GM12878 (cell line): ENCODE results near the gene PLOD3.

Source experiments
- BRCA1 ChIP-seq: IDR thresholded peaks from 2 replicates; pipeline ENCODE4 v1.6.1; 2011; ENCODE audit warnings: low read depth, low read length, improper control_type of control experiment
- CBFB ChIP-seq: IDR thresholded peaks from 2 replicates; pipeline ENCODE4 v1.6.1; 2016; ENCODE audit warnings: antibody characterized with exemption, low read depth
- CBX5 ChIP-seq: sonication (generic); IDR thresholded peaks from 2 replicates; pipeline ENCODE4 v1.6.1; 2016; ENCODE audit warnings: low read depth, moderate library complexity, mild to moderate bottlenecking, inconsistent platforms
- CTCF ChIP-seq, 3 experiments: IDR thresholded peaks in 2 of 3; conservative IDR thresholded peaks in 1 of 3; 2 replicates each; pipeline ENCODE4 v1.5.1; 2011; ENCODE audit warnings: low read depth in 3 of 3, low read length in 3 of 3, mild to moderate bottlenecking in 3 of 3, control low read depth in 2 of 3, moderate library complexity in 2 of 3, inconsistent platforms in 1 of 3, mixed read lengths in 1 of 3; ENCODE audit not compliant: control insufficient read depth in 2 of 3, insufficient read depth in 1 of 3; ENCODE audit errors: extremely low read depth in 1 of 3
- MYC ChIP-seq: IDR thresholded peaks from 2 replicates; pipeline ENCODE4 v1.6.1; 2011; ENCODE audit warnings: mild to moderate bottlenecking, low read length, moderate library complexity, inconsistent platforms; ENCODE audit not compliant: insufficient read depth, insufficient replicate concordance, insufficient read length, severe bottlenecking
- NFIC ChIP-seq: IDR thresholded peaks from 2 replicates; pipeline ENCODE4 v1.6.1; 2012; ENCODE audit warnings: low read depth, mild to moderate bottlenecking, inconsistent platforms, low read length, moderate library complexity
- POLR2A ChIP-seq: IDR thresholded peaks from 2 replicates; pipeline ENCODE4 v1.6.1; 2011; ENCODE audit warnings: low read depth, mild to moderate bottlenecking, low read length
- POLR2AphosphoS5 ChIP-seq: IDR thresholded peaks from 2 replicates; pipeline ENCODE4 v1.6.1; 2011; ENCODE audit warnings: mild to moderate bottlenecking, low read length, inconsistent platforms
- SUPT20H ChIP-seq: IDR thresholded peaks from 2 replicates; pipeline ENCODE4 v1.6.1; 2011; ENCODE audit warnings: low read depth, mild to moderate bottlenecking, low read length, moderate library complexity, borderline replicate concordance; ENCODE audit not compliant: control insufficient read depth
- ZNF217 ChIP-seq: fragments of 450-650 bp; IDR thresholded peaks from 2 replicates; pipeline ENCODE4 v1.6.1; 2017; ENCODE audit warnings: antibody characterized with exemption, mild to moderate bottlenecking
- ZNF687 ChIP-seq: fragments of 450-650 bp; IDR thresholded peaks from 2 replicates; pipeline ENCODE4 v1.6.1; 2017; ENCODE audit warnings: mild to moderate bottlenecking, moderate library complexity

- TF ChIP-seq CTCF (IDR thresholded peaks at IDR 0.05 in 2 of 3, conservative IDR thresholded peaks at IDR 0.05 in 1 of 3; ENCODE audit: control insufficient read depth in 2 of 3, extremely low read depth in 1 of 3, insufficient read depth in 1 of 3, low read depth in 3 of 3, low read length in 3 of 3) (no peak), BRCA1 (no peak), CBX5 (no peak), CBFB (no peak), ZNF217 (no peak), MYC (no peak), POLR2A (peak; percentile 86), ZNF687 (no peak; the same call in 1 of the 2 replicates), POLR2AphosphoS5 (peak; percentile 86), NFIC (no peak), SUPT20H (no peak)
These were observed 34.7 kb upstream of the PLOD3 start for GRCh38 chr7:101251871-101252659.
